Neural cell (in vitro differentiated cells): ENCODE measurements around the gene ATP1A1. TPM values are rescaled to one million over a fixed set of nuclear protein-coding genes. Genes with fewer than 3 reads are reported as not detected.

Source experiments
- H2AFZ ChIP-seq: fragments of 200-600, 300-800 bp; sonication (generic), shearing (Covaris generic); 2 replicates; pipeline ENCODE4 v1.6.0; 2014; ENCODE audit warnings: low read depth, mild to moderate bottlenecking, antibody characterized with exemption, low read length, moderate library complexity
- H3F3A ChIP-seq: fragments of 200-600 bp; shearing (Covaris generic); 2 replicates; pipeline ENCODE4 v1.6.1; 2016; ENCODE audit warnings: mild to moderate bottlenecking, moderate library complexity, mixed read lengths, antibody characterized with exemption, low read length; ENCODE audit not compliant: insufficient read depth, poor library complexity, severe bottlenecking
- H3K27ac ChIP-seq: fragments of 200-600, 300-800 bp; sonication (generic), shearing (Covaris generic); 2 replicates; pipeline ENCODE4 v1.5.1; 2014; ENCODE audit warnings: mild to moderate bottlenecking, low read length, moderate library complexity
- H3K27me3 ChIP-seq: fragments of 300-800, 200-600 bp; sonication (generic), shearing (Covaris generic); 2 replicates; pipeline ENCODE4 v1.6.0; 2014; ENCODE audit warnings: mild to moderate bottlenecking, low read depth, low read length, moderate library complexity; ENCODE audit not compliant: insufficient read depth
- H3K36me3 ChIP-seq: fragments of 300-800, 200-600 bp; sonication (generic), shearing (Covaris generic); 2 replicates; pipeline ENCODE4 v1.5.1; 2014; ENCODE audit warnings: mild to moderate bottlenecking, antibody characterized with exemption, low read length, moderate library complexity; ENCODE audit not compliant: insufficient read depth
- H3K4me2 ChIP-seq: fragments of 300-800, 200-600 bp; sonication (generic), shearing (Covaris generic); 2 replicates; pipeline ENCODE4 v1.6.0; 2014; ENCODE audit warnings: mild to moderate bottlenecking, low read length
- H3K4me3 ChIP-seq: fragments of 300-800, 200-600 bp; sonication (generic), shearing (Covaris generic); 2 replicates; pipeline ENCODE4 v1.5.1; 2014; ENCODE audit warnings: mild to moderate bottlenecking, low read length, moderate library complexity
- H3K79me2 ChIP-seq: fragments of 200-600 bp; shearing (Covaris generic); replicated peaks from 2 replicates; pipeline ENCODE4 v1.6.0; 2014; ENCODE audit warnings: mild to moderate bottlenecking, low read length, moderate library complexity; ENCODE audit not compliant: insufficient read depth
- H3K9ac ChIP-seq: fragments of 300-800, 200-600 bp; sonication (generic), shearing (Covaris generic); 2 replicates; pipeline ENCODE4 v1.6.1; 2016; ENCODE audit warnings: mild to moderate bottlenecking, low read length, mixed read lengths
- H3K9me2 ChIP-seq: fragments of 200-600 bp; shearing (Covaris generic); 2 replicates; pipeline ENCODE4 v1.6.1; 2016; ENCODE audit warnings: mild to moderate bottlenecking, low read length, mixed read lengths; ENCODE audit not compliant: insufficient read depth
- H3K9me3 ChIP-seq: fragments of 200-600, 300-800 bp; sonication (generic), shearing (Covaris generic); 2 replicates; pipeline ENCODE4 v1.6.1; 2016; ENCODE audit warnings: mild to moderate bottlenecking, mixed run types, low read length, moderate library complexity, mixed read lengths
- H4K20me1 ChIP-seq: fragments of 200-600 bp; shearing (Covaris generic); 2 replicates; pipeline ENCODE4 v1.6.1; 2016; ENCODE audit warnings: mild to moderate bottlenecking, mixed run types; ENCODE audit not compliant: insufficient read depth
- EP300 ChIP-seq: fragments of 450-650 bp; conservative IDR thresholded peaks from 2 replicates; pipeline ENCODE4 v1.6.1; 2014; ENCODE audit warnings: antibody characterized with exemption, mild to moderate bottlenecking, moderate library complexity; ENCODE audit not compliant: poor library complexity, severe bottlenecking
- EZH2 ChIP-seq: fragments of 200-600, 300-800 bp; shearing (Covaris generic), sonication (generic); IDR thresholded peaks from 2 replicates; pipeline ENCODE4 v1.6.1; 2014; ENCODE audit warnings: antibody characterized with exemption, low read length, borderline replicate concordance, mild to moderate bottlenecking; ENCODE audit not compliant: insufficient read depth, poor library complexity, severe bottlenecking
- MXI1 ChIP-seq: fragments of 450-650 bp; conservative IDR thresholded peaks from 2 replicates; pipeline ENCODE4 v1.6.1; 2014; ENCODE audit warnings: antibody characterized with exemption, mild to moderate bottlenecking; ENCODE audit not compliant: poor library complexity, severe bottlenecking
- POLR2AphosphoS5 ChIP-seq: IDR thresholded peaks from 2 replicates; pipeline ENCODE4 v1.6.1; 2012
- RAD21 ChIP-seq: fragments of 450-650 bp; conservative IDR thresholded peaks from 2 replicates; pipeline ENCODE4 v1.6.1; 2014; ENCODE audit warnings: antibody characterized with exemption, mild to moderate bottlenecking, moderate library complexity
- SMC3 ChIP-seq: fragments of 450-650 bp; conservative IDR thresholded peaks from 2 replicates; pipeline ENCODE4 v1.6.1; 2014; ENCODE audit warnings: antibody characterized with exemption, mild to moderate bottlenecking, moderate library complexity; ENCODE audit not compliant: poor library complexity
- TAF1 ChIP-seq: IDR thresholded peaks from 2 replicates; pipeline ENCODE4 v1.6.1; 2012; ENCODE audit warnings: low read depth
- polyA plus RNA-seq: library from polyadenylated mRNA; depleted of rRNA; stranded (reverse); fragments of >200 nt; gene quantifications from 2 replicates; pipeline ENCODE4 v1.2.3, GENCODE V29; 2014
- TF ChIP-seq, protein P1 (sequence below): IDR thresholded peaks from 2 replicates; pipeline ENCODE4 v1.6.1; 2012; ENCODE audit warnings: borderline replicate concordance
- TF ChIP-seq, protein P2 (sequence below): fragments of 450-650 bp; IDR thresholded peaks from 2 replicates; pipeline ENCODE4 v1.5.1; 2014; ENCODE audit warnings: antibody characterized with exemption, mild to moderate bottlenecking, moderate library complexity; ENCODE audit not compliant: poor library complexity, severe bottlenecking

ATP1A1 gene
- polyA plus RNA-seq, 1 donor from 2014 or later: 44.2 TPM

DNA sequence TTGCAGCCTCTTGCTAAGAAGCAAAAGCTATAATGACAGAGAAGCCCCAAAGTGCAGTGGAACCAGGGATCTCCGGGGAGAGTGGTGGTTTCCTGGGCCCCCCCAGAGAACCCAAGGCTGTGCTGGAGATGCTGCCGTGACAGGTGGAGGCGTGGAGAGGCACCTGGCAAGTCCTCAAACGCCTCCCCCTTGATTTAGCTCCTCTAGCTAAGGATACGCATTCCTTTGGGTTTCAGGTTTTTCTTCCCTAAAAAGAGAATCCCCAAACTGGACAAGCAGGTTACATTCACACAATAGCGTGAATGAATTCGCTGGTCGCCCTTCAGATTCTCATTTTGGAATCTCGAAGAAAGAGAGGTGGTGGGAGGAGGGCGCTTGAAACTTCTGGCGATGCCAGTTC is 853 bp upstream of the ATP1A1 start:
- no peaks in the 10 kb centered on the region for H4K20me1 ChIP-seq
- H3K79me2 ChIP-seq: peaks cover 28% of the 10 kb centered on the region
- H3K9me2 ChIP-seq: no peaks in the 10 kb centered on the region
- no peak for TF ChIP-seq EP300
- TF ChIP-seq TAF1: no peak
- TF ChIP-seq RAD21: no peak
- no peak for TF ChIP-seq POLR2AphosphoS5
- TF ChIP-seq MXI1: no peak
- TF ChIP-seq, protein P1, sequence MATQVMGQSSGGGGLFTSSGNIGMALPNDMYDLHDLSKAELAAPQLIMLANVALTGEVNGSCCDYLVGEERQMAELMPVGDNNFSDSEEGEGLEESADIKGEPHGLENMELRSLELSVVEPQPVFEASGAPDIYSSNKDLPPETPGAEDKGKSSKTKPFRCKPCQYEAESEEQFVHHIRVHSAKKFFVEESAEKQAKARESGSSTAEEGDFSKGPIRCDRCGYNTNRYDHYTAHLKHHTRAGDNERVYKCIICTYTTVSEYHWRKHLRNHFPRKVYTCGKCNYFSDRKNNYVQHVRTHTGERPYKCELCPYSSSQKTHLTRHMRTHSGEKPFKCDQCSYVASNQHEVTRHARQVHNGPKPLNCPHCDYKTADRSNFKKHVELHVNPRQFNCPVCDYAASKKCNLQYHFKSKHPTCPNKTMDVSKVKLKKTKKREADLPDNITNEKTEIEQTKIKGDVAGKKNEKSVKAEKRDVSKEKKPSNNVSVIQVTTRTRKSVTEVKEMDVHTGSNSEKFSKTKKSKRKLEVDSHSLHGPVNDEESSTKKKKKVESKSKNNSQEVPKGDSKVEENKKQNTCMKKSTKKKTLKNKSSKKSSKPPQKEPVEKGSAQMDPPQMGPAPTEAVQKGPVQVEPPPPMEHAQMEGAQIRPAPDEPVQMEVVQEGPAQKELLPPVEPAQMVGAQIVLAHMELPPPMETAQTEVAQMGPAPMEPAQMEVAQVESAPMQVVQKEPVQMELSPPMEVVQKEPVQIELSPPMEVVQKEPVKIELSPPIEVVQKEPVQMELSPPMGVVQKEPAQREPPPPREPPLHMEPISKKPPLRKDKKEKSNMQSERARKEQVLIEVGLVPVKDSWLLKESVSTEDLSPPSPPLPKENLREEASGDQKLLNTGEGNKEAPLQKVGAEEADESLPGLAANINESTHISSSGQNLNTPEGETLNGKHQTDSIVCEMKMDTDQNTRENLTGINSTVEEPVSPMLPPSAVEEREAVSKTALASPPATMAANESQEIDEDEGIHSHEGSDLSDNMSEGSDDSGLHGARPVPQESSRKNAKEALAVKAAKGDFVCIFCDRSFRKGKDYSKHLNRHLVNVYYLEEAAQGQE: no peak
- TF ChIP-seq EZH2: no peak
- H3K9me3 ChIP-seq: no peaks in the 10 kb centered on the region
- H3K9ac ChIP-seq: peak overlapping the region; percentile 92
- peak overlapping the region; percentile 95 for H3K4me3 ChIP-seq
- peak overlapping the region; percentile 73 for H3K27ac ChIP-seq
- peak overlapping the region; percentile 61 for H3K4me2 ChIP-seq
- H2AFZ ChIP-seq: peak overlapping the region; percentile 99
- H3K36me3 ChIP-seq: no peaks in the 10 kb centered on the region
- H3F3A ChIP-seq: no peaks in the 10 kb centered on the region
- no peaks in the 10 kb centered on the region for H3K27me3 ChIP-seq

DNA sequence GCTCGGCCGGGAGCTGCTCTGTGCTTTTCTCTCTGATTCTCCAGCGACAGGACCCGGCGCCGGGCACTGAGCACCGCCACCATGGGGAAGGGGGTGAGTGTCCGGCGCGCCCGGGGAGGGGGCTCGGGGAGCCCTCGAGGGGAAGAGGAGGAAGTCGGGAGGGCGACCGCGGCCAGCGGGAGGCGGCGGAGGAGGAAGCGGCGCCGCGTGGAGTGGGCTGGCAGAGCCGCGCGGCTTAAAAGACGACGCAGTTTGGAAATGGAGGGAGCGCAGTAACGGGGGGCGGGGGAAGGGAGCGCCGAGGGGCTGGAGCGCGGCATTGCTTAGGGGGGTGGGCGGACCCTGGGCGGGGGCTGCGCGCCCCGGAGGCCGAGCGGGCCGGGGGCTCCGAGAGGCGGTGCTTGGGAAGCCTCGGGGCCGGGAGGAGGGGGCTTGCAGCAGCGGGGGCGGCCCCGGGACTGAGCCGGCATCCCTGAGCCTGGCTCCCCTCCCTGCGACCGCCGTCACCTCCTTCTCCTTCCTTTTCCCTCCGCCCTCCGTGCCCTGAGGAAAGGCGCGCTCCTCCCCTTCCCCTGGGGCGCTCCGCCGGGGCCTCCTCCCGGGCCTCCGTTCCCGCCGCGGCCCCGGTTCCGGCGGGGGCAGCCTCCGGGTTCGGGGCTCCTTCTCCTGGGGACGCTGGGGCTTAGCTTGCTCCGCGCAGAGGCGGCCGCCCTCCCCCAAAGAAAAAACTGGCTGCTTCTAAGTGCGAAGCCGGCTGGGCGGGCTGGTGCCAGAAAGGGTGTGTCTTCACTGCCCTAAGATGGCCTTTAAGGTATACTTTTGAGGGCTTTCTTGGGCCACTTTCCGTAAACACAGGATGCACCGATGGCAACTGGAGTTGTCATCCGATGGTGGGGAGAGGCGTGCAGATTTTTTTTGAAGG is 648 bp downstream of the ATP1A1 start:
- peaks cover 43% of the 10 kb centered on the region for H3K79me2 ChIP-seq
- peak overlapping the region; percentile 95 for H3K4me3 ChIP-seq
- peak overlapping the region; percentile 91 for H3K4me2 ChIP-seq
- no peaks in the 10 kb centered on the region for H3K36me3 ChIP-seq
- peak overlapping the region; percentile 86 for H3K27ac ChIP-seq
- no peaks in the 10 kb centered on the region for H3K9me3 ChIP-seq
- peak overlapping the region; percentile 92 for H3K9ac ChIP-seq
- peak overlapping the region; percentile 53 for H2AFZ ChIP-seq
- no peaks in the 10 kb centered on the region for H3K9me2 ChIP-seq
- H3K27me3 ChIP-seq: no peaks in the 10 kb centered on the region
- no peaks in the 10 kb centered on the region for H4K20me1 ChIP-seq
- H3F3A ChIP-seq: no peaks in the 10 kb centered on the region
- no peak for TF ChIP-seq SMC3
- TF ChIP-seq, protein P2, sequence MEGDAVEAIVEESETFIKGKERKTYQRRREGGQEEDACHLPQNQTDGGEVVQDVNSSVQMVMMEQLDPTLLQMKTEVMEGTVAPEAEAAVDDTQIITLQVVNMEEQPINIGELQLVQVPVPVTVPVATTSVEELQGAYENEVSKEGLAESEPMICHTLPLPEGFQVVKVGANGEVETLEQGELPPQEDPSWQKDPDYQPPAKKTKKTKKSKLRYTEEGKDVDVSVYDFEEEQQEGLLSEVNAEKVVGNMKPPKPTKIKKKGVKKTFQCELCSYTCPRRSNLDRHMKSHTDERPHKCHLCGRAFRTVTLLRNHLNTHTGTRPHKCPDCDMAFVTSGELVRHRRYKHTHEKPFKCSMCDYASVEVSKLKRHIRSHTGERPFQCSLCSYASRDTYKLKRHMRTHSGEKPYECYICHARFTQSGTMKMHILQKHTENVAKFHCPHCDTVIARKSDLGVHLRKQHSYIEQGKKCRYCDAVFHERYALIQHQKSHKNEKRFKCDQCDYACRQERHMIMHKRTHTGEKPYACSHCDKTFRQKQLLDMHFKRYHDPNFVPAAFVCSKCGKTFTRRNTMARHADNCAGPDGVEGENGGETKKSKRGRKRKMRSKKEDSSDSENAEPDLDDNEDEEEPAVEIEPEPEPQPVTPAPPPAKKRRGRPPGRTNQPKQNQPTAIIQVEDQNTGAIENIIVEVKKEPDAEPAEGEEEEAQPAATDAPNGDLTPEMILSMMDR: no peak
- peak; percentile 35 for TF ChIP-seq POLR2AphosphoS5
- no peak for TF ChIP-seq EP300
- no peak for TF ChIP-seq MXI1
- peak; percentile 11 for TF ChIP-seq TAF1
- TF ChIP-seq EZH2: no peak
- TF ChIP-seq RAD21: no peak
- TF ChIP-seq, protein P1: peak; percentile 52
